HG02610 (cell line): Measurements from ENCODE around the gene NEK1.
A peak's percentile ranks its signal among the peaks of the same experiment; 100 is the strongest.
"Not testable (repeated sequence)": the region's sequence is repeated elsewhere in the genome, so short reads cannot be mapped to it uniquely, and the experiment has no call there.

Experiments used
- ATAC-seq: cut with Tn5 transposase; IDR thresholded peaks from one replicate; pipeline ENCODE4 v1.9.1; 2021; ENCODE audit warnings: mild to moderate bottlenecking, moderate library complexity; ENCODE audit not compliant: unreplicated experiment

The NEK1 gene

DNA sequence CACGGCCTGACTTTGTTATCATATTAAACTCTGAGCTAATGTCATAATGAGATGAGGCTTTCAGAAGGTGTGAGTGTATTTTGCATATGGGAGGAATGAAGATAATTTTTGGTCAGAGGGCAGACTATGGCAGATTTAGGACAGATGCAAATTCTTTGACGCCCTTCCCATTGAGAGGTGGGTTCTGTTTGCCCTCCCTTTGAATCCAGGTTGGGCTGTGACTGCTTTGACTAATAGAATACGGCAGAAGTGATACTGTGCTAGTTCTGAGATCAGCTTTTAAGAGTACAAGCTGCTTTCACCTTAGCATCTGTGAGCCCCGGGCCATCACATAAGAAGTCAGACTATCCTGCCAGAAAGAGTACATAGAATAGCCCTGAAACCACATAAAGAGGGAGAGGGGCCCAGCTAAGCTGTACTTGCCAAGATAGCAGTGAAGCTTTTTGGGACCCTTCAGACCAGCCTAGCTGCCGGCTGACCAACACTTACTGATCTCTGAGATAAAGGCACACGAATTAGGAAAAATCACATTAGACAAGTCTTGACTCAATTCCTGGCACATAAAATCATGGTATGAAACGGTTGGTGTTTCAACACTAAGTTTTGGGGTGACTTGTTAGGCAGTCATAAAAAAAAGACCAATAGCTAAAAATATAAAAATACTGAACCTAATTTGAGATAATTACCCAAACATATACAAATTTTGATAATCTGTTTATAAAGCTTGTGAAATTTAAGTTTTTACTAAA, 174.9 kb downstream of the NEK1 start:
- ATAC-seq, result peak; percentile 94

DNA sequence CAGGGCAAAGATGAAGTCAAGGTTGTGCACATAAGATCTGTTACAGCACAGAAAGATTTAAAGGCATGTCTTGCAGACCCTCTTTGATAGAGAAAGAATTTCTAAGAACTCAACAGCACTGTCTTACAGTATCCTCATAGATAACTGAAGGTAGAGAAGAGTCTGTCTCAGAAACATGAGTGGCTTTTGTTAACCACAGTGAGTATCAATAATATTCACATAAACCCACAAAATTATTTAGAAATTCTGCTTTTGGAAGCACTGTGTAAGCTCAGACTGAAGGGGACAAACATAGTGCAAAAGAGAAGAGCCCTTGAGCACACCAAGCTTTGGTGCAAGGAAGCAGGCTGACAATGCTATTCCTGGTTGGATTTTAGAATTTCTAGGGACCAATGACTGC, 175.6 kb downstream of the NEK1 start:
- ATAC-seq, result no peak

DNA sequence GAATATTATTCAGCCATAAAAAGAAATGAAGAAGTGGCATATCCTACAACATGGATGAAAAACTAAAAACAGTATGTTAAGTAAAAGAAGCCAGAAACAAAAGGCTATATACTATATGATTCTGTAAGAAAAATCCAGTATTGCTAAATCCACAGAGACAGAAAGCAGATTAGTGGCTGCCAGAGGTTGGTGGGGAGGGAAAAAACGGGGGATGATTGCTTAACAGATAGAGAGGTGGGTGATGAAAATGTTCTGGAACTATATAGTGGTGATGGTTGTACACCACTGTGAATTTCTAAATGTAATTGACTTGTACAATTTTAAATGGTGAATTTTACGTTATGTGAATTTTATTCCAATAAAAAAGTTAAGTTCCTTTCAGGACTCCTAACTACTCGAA, 184.0 kb downstream of the NEK1 start:
- no peak for ATAC-seq

DNA sequence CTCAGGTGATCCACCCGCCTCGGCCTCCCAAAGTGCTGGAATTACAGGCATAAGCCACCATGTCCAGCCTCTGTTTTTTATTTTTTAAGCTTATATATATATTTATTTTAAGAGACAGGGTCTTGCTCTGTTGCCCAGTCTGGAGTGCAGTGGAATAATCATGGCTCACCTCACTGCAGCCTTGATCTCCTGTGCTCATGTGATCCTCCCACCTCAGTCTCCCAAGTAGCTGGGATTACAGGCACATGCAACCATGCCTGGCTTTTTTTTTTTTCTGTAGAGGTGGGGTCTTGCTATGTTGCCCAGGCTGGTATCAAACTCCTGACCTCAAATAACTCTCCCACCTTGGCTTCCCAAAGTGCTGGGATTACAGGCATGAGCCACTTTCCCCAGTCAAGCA, 184.7 kb downstream of the NEK1 start:
- not testable (repeated sequence) for ATAC-seq

DNA sequence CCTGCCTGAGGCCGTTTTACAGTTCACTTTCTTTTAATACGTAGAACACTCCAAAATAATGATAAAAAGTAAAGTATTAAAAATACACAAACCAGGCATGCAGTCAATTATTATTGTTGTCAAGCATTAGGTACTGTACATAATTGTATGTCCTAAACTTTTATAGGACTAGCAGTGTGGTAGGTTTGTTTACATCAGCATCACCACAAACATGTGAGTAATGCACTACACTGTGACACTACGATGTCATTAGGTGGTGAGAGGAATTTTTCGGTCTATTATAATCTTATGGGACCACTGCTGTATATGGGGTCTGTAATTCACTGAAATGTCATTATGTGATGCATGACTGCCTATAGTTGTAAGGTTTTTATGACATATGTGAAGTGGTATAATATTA, 192.1 kb downstream of the NEK1 start:
- ATAC-seq, result no peak

DNA sequence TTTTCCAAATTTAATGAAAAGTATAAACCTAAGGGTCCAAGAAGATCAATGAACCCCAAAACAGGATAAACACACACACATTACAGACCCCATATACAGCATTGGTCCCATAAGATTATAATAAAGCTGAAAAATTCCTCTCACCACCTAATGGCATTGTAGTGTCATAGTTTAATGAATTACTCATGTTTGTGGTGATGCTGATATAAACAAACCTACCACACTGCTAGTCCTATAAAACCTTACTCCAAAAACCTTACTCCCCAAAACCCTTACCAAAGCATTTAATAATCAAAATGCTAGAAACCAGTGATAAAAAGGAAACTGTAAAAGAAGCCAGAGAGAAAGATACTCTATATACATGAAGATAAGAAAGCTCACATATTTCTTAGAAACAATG, 193.5 kb downstream of the NEK1 start:
- no peak for ATAC-seq

DNA sequence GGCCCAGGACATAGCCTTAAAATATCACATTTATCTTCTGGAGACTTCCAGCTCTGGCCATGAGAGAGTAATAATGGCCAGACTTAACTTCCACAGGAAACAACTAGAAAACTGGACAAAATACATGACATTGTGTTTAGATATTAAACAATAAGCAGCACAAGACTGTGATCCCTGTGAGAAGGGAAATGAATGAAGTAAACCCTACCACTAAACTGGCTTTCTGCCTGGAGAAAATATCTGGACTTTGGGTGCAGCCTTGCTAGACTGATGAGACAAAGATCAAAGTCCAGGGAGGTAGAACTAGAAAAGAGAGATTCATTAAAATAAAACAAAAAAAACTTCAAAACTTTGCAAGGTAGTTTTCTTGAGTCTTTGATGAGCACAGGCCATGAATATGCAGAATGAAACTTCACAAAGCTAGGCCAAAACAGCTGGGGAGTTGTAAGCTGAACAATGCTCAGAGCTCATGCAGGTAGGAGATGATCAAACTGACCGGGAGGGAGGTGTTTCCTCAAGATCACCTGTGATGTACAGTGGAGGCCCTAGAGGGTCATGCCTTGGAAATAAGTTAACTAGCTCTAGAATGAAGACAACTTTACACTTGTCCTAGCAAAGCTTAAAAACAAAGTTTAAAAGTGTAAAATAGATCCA, 194.6 kb downstream of the NEK1 start:
- no peak for ATAC-seq

DNA sequence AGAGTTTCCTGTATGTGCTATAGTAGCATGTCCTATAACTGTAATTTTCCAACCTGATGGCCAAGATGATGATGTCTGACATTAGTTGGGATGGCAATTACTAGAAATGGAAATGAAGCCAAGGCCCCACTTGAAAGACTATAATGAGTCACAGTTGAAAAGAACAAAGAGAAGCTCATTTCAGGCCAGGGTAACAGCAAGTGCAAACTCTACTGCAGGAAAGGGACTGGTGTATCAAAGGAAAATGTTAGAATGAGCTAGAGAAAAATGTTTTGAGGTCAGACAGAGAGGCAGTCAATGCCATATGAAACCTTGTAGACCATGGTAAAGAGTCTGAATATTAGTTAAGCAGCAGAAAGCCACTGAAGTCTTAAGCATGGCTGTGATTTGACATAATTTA, 195.4 kb downstream of the NEK1 start:
- ATAC-seq, result peak; percentile 93

DNA sequence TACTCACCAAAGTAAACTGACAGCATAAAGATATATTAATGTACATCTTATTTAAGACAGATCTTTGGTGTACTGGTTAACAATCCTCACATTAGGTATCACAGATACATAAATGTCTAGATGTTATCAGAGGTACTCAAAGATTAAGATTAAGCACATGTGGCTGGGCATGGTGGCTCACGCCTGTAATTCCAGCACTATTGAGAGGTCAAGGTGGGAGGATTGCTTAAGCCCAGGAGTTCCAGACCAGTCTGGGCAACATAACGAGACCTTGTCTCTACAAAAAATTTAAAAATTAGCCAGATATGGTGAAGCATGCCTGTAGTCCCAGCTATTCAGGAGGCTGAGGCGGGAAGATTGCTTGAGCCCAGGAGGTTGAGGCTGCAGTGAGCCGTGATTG, 195.9 kb downstream of the NEK1 start:
- no peak for ATAC-seq

DNA sequence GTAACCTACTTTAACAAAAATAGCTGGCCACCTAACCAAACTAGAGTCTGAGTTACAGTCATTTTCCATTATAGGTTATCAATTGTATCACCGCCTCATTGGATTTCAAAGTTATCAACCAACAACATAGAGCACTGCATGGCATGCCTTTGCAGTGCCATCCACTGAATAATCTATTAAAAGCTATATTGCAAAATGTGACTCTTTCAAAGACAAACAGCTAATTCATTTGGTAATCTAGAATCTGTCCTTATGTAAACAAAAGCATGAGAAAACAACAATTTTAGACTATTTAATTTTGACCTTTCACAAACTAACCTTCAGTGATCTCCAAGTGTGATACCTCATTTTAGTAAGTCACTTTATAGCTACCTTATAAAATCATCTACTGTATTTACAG, 197.5 kb downstream of the NEK1 start:
- no peak for ATAC-seq

DNA sequence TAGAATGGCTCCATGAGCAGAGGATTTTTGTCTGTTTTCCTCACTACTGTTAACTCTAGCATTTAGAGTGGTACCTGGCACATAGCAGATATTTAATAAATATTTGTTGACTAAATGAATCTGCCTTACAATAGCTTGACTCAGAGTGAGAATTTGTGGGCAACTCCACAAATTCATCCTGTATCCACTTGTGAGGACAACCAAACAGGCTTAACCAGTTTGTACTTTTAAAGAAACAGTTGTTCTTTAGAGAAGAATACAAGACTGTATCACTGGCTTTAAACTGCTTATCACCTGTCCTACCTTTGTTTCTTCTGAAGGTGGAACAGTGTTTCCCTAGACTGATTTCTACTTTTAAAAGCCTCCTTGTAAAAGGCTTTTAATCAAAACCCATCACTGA, 200.3 kb downstream of the NEK1 start:
- no peak for ATAC-seq

DNA sequence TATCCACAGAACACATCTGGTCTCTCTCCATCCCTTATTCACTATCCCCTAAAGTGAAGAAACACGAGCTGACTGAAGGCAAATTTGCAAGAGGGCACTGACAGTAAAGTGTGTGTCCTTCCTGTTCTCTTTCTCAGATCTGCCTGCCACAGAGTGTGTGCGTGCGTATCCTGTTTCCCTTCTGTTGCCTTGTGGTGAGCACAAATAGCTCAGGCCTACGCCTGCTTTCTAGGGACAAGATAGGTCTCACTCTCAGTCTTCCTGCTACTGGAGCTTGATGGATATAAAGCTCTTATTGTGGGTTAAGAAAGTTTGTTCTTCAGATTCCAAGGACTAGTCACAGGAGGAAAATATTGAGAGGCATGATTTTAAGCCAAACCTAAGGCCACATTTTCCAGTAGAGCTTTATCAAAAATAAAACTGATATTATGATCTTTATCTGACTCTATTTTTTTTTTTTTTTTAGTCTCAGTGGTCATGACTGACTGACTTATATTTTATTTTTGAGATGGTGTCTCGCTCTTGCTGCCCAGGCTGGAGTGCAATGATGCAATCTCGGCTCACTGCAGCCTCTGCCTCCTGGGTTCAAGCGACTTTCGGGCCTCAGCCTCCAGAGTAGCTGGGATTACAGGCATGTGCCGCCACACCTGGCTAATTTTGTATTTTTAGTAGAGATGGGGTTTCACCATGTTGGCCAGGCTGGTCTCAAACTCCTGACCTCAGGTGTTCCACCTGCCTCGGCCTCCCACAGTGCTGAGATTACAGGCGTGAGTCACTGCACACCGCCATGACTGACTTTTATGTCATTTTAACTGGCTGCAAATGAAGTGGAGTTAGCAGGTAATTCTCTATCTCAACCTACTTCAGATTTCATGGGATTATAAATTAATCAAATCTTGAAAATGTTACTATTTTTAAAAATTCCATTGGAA, 201.3 kb downstream of the NEK1 start:
- ATAC-seq, result peak; percentile 98

DNA sequence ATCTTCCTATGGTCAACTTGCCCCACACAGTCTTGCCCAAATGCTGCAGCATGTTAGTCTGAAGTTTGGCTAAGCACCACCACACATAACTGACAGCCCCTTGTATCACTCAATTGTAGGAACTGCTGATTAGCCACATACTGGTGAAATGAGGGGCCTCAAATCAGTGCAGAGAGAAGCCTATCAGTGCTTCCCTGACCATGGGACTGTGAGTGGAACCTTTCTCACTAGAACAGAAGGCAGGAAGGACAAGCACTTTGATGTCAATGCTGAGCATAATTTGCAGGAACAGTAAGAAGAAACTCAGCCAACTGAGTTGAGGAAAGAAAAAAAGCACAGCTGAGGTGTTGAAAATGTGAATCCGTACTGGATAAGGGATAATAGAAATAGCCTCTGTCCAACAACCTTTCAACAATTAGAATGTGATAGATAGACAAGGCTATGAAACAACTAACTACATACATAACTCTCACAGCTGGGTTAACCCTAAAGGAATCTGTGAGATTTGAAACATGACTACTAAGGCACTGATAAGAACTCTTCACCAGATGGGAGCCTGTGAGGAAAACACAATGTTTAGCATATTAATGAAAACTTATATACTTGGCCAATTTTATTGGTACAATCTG, 205.1 kb downstream of the NEK1 start:
- no peak for ATAC-seq

DNA sequence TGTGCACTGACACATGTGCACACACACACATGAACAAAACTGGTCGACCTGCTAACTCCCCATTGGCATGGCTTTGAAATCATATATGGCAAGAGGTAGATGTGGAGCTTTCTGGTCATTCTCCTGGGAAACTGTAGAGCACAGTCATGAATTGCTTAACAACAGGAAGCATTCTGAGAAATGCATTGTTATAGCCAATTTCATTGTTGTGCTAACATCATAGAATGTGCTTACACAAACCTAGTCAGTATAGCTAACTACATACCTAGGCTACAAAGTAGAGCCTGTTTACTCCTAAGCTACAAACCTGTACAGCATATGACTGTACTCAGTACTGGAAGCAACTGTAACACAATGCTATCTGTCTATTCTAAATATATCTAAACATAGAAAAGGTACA, 207.4 kb downstream of the NEK1 start:
- ATAC-seq, result no peak

DNA sequence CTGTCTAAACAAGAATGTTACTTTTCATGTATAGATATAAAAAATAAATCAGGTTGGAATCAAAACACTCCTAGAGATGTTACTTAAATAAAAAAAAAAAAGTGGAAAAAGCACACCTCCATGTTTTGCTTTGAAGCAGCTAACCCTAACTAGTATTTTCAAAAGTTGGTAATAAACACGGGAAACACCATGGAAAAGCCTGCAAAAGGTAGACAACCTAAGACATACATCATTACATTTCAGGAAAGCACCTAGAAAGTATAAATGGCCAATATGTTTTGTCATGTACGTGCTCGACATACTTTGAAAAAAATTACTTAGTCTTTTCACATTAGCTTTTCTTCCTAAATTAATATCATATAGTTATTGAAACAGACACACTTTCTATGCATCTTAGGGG, 211.6 kb downstream of the NEK1 start:
- ATAC-seq, result peak; percentile 47

DNA sequence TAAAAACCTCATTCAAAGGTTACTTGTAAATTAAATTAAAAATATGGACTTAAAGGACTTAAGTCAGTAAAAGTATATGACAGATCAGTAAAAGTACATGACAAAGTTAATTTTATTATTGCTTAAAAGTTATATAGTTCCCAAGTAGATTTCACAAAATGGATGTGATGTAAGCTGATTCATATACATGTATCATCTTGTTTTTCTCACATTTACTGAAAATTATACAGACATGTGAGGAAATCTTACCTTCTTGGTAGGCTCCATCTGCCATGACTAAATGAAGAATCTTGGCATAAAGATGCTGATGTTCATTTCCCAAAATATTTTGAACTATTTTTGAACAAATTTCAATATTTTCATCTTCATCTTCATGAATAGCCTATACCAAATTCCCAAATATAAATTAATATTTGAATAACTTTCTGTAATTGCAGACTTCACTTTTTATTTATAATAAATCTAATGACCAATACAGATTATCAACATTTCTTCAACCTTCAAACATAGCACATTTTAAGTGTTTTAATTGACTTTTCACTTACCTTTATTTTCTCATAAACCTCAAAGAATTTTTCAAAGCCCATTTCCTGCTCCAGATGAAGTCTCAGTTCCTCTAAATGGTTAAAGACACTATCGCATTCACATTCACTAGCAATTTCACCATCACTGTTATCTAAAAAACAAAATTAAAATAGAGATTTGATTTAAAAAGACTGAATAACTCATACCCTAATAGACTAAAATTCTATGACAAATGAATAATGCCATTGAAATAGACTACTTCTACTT, 212.2 kb downstream of the NEK1 start:
- peak; percentile 36 for ATAC-seq

DNA sequence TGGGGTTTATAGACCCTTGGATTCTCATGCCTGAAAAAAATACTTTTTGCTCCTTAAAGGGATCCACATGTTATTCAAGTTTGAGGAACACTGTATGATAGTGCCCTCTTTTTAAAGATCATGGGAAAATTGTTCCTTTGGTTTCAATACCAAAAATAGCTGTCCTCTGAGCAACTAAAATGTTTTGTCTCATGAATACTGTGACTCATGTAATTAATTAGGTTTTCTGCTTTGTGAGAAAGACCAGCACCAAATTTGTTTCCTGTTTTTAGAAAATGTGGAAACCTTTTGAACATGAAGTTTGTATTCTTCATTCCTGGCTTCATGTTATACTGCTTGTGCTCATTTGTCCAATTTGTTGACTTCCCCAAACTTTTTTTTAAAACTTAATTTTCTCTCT, 214.1 kb downstream of the NEK1 start:
- ATAC-seq, result no peak

DNA sequence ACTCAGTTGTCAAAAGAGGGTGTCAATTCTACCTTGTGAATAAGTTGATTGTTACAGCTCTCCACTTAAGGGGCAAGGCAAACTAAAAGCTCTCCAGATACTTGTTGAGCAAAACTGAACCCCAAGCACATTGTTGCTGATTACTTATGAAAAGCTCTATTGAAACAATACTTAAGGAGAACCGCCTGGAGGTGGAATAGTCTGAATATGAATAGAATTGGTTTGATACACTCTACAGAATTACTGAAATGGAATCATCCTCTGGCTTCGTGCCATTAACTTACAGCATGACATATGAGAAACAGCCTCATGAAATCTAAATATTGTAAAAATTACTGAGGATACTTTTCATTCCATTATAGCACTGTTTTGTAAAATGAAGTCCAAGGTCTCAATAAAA, 214.6 kb downstream of the NEK1 start:
- ATAC-seq, result no peak

DNA sequence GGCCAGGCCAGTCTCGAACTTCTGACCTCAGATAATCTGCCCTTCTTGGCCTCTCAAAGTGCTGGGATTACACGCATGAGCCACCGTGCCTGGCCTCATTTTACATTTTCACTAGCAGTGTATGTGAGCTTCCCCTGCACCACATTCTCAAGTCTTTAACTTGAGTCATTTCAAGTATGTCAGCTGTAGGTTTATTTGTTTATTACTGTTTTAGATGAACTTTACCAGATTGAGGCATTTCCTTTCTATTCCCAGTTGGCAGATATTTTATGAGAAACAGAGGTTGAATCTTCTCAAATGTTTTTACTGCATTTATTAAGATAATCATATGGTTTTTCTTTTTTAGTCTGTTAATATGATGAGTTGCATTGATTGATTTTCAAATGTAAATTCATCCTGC, 227.0 kb downstream of the NEK1 start:
- no peak for ATAC-seq

DNA sequence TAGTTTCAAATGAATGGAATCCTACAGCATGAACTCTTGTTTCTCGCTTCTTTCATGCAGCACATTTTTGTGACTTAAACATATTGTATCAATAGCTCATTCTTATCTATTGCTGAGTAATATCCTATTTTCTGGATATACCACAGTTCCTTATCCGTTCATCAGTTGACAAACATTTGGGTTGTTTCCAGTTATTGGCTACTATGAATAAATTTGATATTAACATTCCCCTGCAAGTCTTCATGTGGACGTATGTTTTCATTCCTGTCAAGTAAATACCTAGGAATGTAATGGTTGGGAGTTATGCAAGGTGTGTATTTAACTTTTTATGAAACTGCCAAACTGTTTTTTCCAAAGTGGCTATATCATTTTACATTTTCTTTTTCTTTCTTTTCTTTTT, 227.6 kb downstream of the NEK1 start:
- ATAC-seq, result no peak
